Psoas muscle (tissue), 8 donors: ENCODE data around the gene NEURL1B. TPM values are rescaled to one million over a fixed set of nuclear protein-coding genes. Genes with fewer than 3 reads are reported as not detected.

Experiments
- ATAC-seq, 4 donors: fragments of 200-7000 bp; cut with Tn5 transposase; one replicate each; pipeline ENCODE4 v1.9.1; 2020; ENCODE audit warnings: moderate library complexity in 3 of 4, mild to moderate bottlenecking in 2 of 4
- DNase-seq, 2 donors: peaks; one replicate each; pipeline ENCODE4 v3.0.0-alpha.2; 2020
- H3K27ac ChIP-seq: fragments of 200-600 bp; one replicate; pipeline ENCODE4 v1.8.0; 2022
- H3K27me3 ChIP-seq, 3 donors: fragments of 200-600 bp in 1 of 3; one replicate each; pipeline versions ENCODE4 v1.6.1 to v1.8.0; 2013 to 2022; ENCODE audit warnings: low read length in 2 of 3, mild to moderate bottlenecking in 2 of 3, moderate library complexity in 1 of 3; ENCODE audit not compliant: insufficient read depth in 3 of 3
- H3K36me3 ChIP-seq, 2 donors: fragments of 200-600 bp in 1 of 2; one replicate each; pipeline versions ENCODE4 v1.6.1 to v1.8.0; 2013 to 2022; ENCODE audit warnings: low read depth in 1 of 2, mild to moderate bottlenecking in 1 of 2, moderate library complexity in 1 of 2; ENCODE audit not compliant: insufficient read depth in 1 of 2
- H3K4me1 ChIP-seq: fragments of 200-600 bp; one replicate; pipeline ENCODE4 v1.8.0; 2022
- H3K4me3 ChIP-seq: fragments of 200-600 bp; one replicate; pipeline ENCODE4 v1.8.0; 2022; ENCODE audit warnings: mild to moderate bottlenecking
- H3K9me3 ChIP-seq: fragments of 200-600 bp; one replicate; pipeline ENCODE4 v1.8.0; 2022
- WGBS, 3 donors: extraction: QIAGEN DNeasy Blood & Tissue Kit; methylation state at CpG; one replicate each; pipeline versions ENCODE4 v1.1.6 to v1.1.7; 2013; 5-methylcytosine and 5-hydroxymethylcytosine counted together
- intact Hi-C, 2 donors: fragments of 100-400 bp; cut with DNase I; formaldehyde crosslinking; loops; one replicate each; pipeline versions ENCODE4 v1.11.0 to v1.14.2; 2022
- polyA plus RNA-seq, 3 donors: library from polyadenylated mRNA; stranded (reverse); fragments of 200-250 nt; gene quantifications; one replicate each; pipeline ENCODE4 v1.2.3, GENCODE V29; 2013
- total RNA-seq, 4 donors: library from RNA; stranded (reverse); fragmentation: NEBNext Ultra II Directional in 2 of 4; extraction: Animal tissue kit (Norgen Biotek cat#: 25700) in 2 of 4; gene quantifications; one replicate each; pipeline versions ENCODE4 v1.2.1 to v1.2.4, GENCODE V29; 2021 to 2023
- TF ChIP-seq, protein P1 (sequence below): fragments of 200-600 bp; IDR thresholded peaks from one replicate; pipeline ENCODE4 v1.8.0; 2022; ENCODE audit warnings: antibody characterized with exemption
- donor health status: healthy with polysubstance abuse.
- donor health status: DM: no; HTN: no; CAD: no; lungs with moderate emphysema.
- donor health status: Bipolar disorder and iron deficiency.
- donor health status: healthy.
- donor health status: DM: yes; HTN: yes; CAD: no.
- donor health status: DM: no; HTN: no; CAD: no.
- donor health status: DM: no; HTN: no; CAD: no.
- donor health status: DM: yes; HTN: yes; CAD: no.

NEURL1B gene
- total and polyA plus RNA-seq, 7 donors = 8.0 to 20.4 (median 13.7) TPM

- Histone ChIP-seq H3K36me3 (no peaks in the 10 kb centered on the region), H3K9me3 (no peaks in the 10 kb centered on the region), H3K4me3 (no peak overlapping the region), H3K27ac (peak overlapping the region; percentile 55), H3K4me1 (peaks cover 20% of the 10 kb centered on the region), H3K27me3 (no peaks in the 10 kb centered on the region)
- TF ChIP-seq, protein P1, sequence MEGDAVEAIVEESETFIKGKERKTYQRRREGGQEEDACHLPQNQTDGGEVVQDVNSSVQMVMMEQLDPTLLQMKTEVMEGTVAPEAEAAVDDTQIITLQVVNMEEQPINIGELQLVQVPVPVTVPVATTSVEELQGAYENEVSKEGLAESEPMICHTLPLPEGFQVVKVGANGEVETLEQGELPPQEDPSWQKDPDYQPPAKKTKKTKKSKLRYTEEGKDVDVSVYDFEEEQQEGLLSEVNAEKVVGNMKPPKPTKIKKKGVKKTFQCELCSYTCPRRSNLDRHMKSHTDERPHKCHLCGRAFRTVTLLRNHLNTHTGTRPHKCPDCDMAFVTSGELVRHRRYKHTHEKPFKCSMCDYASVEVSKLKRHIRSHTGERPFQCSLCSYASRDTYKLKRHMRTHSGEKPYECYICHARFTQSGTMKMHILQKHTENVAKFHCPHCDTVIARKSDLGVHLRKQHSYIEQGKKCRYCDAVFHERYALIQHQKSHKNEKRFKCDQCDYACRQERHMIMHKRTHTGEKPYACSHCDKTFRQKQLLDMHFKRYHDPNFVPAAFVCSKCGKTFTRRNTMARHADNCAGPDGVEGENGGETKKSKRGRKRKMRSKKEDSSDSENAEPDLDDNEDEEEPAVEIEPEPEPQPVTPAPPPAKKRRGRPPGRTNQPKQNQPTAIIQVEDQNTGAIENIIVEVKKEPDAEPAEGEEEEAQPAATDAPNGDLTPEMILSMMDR = no peak
- DNase-seq (no peak), ATAC-seq (peak; percentile 20 to 38 (median 28))
- 39 to 54% (median 40%) methylated on average over 7 to 11 of the region's 11 CpGs for WGBS, 3 donors
- intact Hi-C loops = no loop called here
Measured at GRCh38 chr5:172736508-172737135, 95.6 kb downstream of the NEURL1B start.

DNA sequence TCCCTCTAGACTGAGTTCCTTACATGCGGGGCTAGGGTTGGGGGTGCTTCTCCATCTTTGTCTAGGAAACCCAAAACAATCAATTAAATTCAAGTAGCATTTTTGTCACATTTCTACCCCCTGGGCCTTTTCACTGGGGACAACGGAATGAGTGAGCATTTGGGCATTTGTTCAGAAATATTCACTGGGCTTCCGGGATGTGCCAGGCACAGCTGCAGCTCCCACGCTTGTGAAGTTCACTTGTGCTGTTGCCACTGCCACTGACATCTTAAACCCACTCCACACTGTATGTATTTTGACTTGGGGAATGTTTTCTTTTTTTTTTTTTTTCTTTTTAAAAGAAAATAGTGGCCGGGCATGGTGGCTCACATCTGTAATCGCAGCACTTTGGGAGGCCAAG lies 98.3 kb downstream of the NEURL1B start:
- intact Hi-C loops = no loop called here
- DNase-seq (no peak), ATAC-seq (no peak)
- Histone ChIP-seq H3K36me3 (no peaks in the 10 kb centered on the region), H3K9me3 (no peaks in the 10 kb centered on the region), H3K4me3 (no peak overlapping the region), H3K27ac (no peak overlapping the region), H3K4me1 (peaks cover 8% of the 10 kb centered on the region), H3K27me3 (no peaks in the 10 kb centered on the region)
- WGBS, 3 donors = 73 to 87% (median 78%) methylated on average over 6 of the region's 6 CpGs
- TF ChIP-seq, protein P1 = no peak

- Histone ChIP-seq H3K36me3 (no peaks in the 10 kb centered on the region), H3K9me3 (no peaks in the 10 kb centered on the region), H3K27ac (peak overlapping the region; percentile 47), H3K4me1 (peaks cover 8% of the 10 kb centered on the region), H3K4me3 (no peak overlapping the region), H3K27me3 (no peaks in the 10 kb centered on the region)
- ATAC-seq (peak; percentile 94 to 96 (median 96)), DNase-seq (peak; percentile 76 to 86)
- TF ChIP-seq, protein P1 = no peak
- intact Hi-C loops = no loop called here
- 39 to 53% (median 41%) methylated on average over 15 of the region's 15 CpGs for WGBS, 3 donors
Measured at GRCh38 chr5:172740428-172741205, 99.6 kb downstream of the NEURL1B start.

Other genes starting within 250 kb of the NEURL1B start
- 1 to 10 TPM; 2.5 to 5.3 (median 3.0) TPM for gene SH3PXD2B, start 186.7 kb upstream of the NEURL1B start, total RNA-seq
- 1 to 10 TPM in 1 of 3 donors, under 1 TPM in 2; 0.58 to 2.5 (median 0.77) TPM for gene SH3PXD2B, start 186.7 kb upstream of the NEURL1B start, polyA plus RNA-seq
- 100 to 1,000 TPM in 3 of 4 donors, 10 to 100 TPM in 1; 89.0 to 287 (median 164) TPM for gene DUSP1, start 129.9 kb downstream of the NEURL1B start, total RNA-seq
- gene DUSP1, start 129.9 kb downstream of the NEURL1B start, polyA plus RNA-seq = 100 to 1,000 TPM in 2 of 3 donors, 10 to 100 TPM in 1; 81.8 to 258 (median 141) TPM
- gene ERGIC1, start 193.0 kb downstream of the NEURL1B start, total RNA-seq = 10 to 100 TPM; 49.9 to 86.5 (median 53.7) TPM
- 100 to 1,000 TPM in 1 of 3 donors, 10 to 100 TPM in 2; 50.5 to 116 (median 60.1) TPM for gene ERGIC1, start 193.0 kb downstream of the NEURL1B start, polyA plus RNA-seq